GM12878 (cell line): ENCODE results near the gene SYNPR. TPM values are rescaled to one million over a fixed set of nuclear protein-coding genes. Genes with fewer than 3 reads are reported as not detected.

Source experiments
- ATAC-seq: fragments of 200-7000 bp; cut with Tn5 transposase; 3 replicates; pipeline ENCODE4 v1.9.1; 2020; ENCODE audit warnings: mild to moderate bottlenecking, moderate library complexity
- BruUV-seq: library from RNA; stranded (reverse); fragments of 400-500 nt; replicated peaks from 2 replicates; lab custom pipeline; 2021; lab: Mats Ljungman, UMichigan
- CTCF ChIA-PET: fragments of 300-600 bp; sonication (Branson Sonifier 250); formaldehyde crosslinking; extraction: SDS; loops from one replicate; lab custom pipeline; 2021; ENCODE audit warnings: inconsistent platforms; lab: Yijun Ruan, JAX
- POLR2A ChIA-PET: fragments of 350-600 bp; formaldehyde crosslinking; extraction: SDS; loops from one replicate; lab custom pipeline; 2021; ENCODE audit warnings: inconsistent platforms; lab: Charles Lee
- RAD21 ChIA-PET: fragments of 300-600 bp; sonication (Branson Sonifier 250); formaldehyde crosslinking; loops from one replicate; lab custom pipeline; 2023; ENCODE audit warnings: antibody characterized with exemption; ENCODE audit not compliant: unreplicated experiment; lab: Charles Lee
- SMC1A ChIA-PET: fragments of 300-600 bp; sonication (Branson Sonifier 250); formaldehyde crosslinking; loops from one replicate; lab custom pipeline; 2023; ENCODE audit not compliant: unreplicated experiment, uncharacterized antibody; lab: Charles Lee
- DNase-seq: peaks from one replicate; pipeline ENCODE4 v3.0.0-alpha.2; 2011; ENCODE audit warnings: low read depth, low spot score
- FAIRE-seq: peaks from 3 replicates; lab custom pipeline; 2011; peaks lifted over from hg19 to GRCh38; lab: Jason Lieb, UNC
- H2AFZ ChIP-seq: 2 replicates; pipeline ENCODE4 v1.6.0; 2011; ENCODE audit warnings: low read depth, low read length, control low read depth; ENCODE audit not compliant: control insufficient read depth
- H3K27ac ChIP-seq: 2 replicates; pipeline ENCODE4 v1.5.1; 2011; ENCODE audit warnings: control low read depth; ENCODE audit not compliant: control insufficient read depth, insufficient read depth
- H3K27me3 ChIP-seq, 2 experiments: replicated peaks in 1 of 2; 2 replicates each; pipeline versions ENCODE4 v1.6.0 to v1.6.1; 2011; ENCODE audit warnings: low read length in 1 of 2; ENCODE audit not compliant: control insufficient read depth in 2 of 2, insufficient read depth in 2 of 2
- H3K36me3 ChIP-seq, 2 experiments: 2 replicates each; pipeline ENCODE4 v1.5.1; 2011; ENCODE audit warnings: low read length in 1 of 2; ENCODE audit not compliant: control insufficient read depth in 2 of 2, insufficient read depth in 2 of 2
- H3K4me1 ChIP-seq: 2 replicates; pipeline ENCODE4 v1.6.1; 2011; ENCODE audit warnings: mild to moderate bottlenecking, low read length, moderate library complexity, mixed read lengths; ENCODE audit not compliant: control insufficient read depth, insufficient read depth
- H3K4me2 ChIP-seq: 2 replicates; pipeline ENCODE4 v1.6.0; 2011; ENCODE audit warnings: control low read depth; ENCODE audit not compliant: control insufficient read depth, insufficient read depth
- H3K4me3 ChIP-seq: fragments of 200-600 bp; sonication (generic); 2 replicates; pipeline ENCODE4 v1.5.1; 2016
- H3K79me2 ChIP-seq: 2 replicates; pipeline ENCODE4 v1.6.0; 2011; ENCODE audit warnings: low read length; ENCODE audit not compliant: control insufficient read depth, insufficient read depth
- H3K9ac ChIP-seq: 2 replicates; pipeline ENCODE4 v1.8.0; 2011; ENCODE audit warnings: low read length, control low read depth, mixed read lengths; ENCODE audit not compliant: control insufficient read depth, insufficient read depth
- H3K9me3 ChIP-seq: replicated peaks from 3 replicates; pipeline ENCODE4 v1.5.1; 2011; ENCODE audit warnings: mild to moderate bottlenecking, low read length; ENCODE audit not compliant: control insufficient read depth, insufficient read depth
- H4K20me1 ChIP-seq: 2 replicates; pipeline ENCODE4 v1.6.0; 2011; ENCODE audit not compliant: control insufficient read depth, insufficient read depth
- E2F8 ChIP-seq: fragments of 450-650 bp; IDR thresholded peaks from 2 replicates; pipeline ENCODE4 v1.6.1; 2018; ENCODE audit warnings: mild to moderate bottlenecking, low read depth, moderate library complexity; ENCODE audit not compliant: partially characterized antibody
- JUNB ChIP-seq: IDR thresholded peaks from 2 replicates; pipeline ENCODE4 v1.6.1; 2016; ENCODE audit warnings: antibody characterized with exemption, mild to moderate bottlenecking
- PBX3 ChIP-seq: IDR thresholded peaks from 2 replicates; pipeline ENCODE4 v1.6.1; 2011; ENCODE audit warnings: mild to moderate bottlenecking, low read depth, low read length, moderate library complexity; ENCODE audit not compliant: insufficient replicate concordance
- RBBP5 ChIP-seq: fragments of 200-600 bp; sonication (generic); conservative IDR thresholded peaks from 2 replicates; pipeline ENCODE4 v1.6.1; 2016
- SMARCA5 ChIP-seq: fragments of 450-650 bp; IDR thresholded peaks from 2 replicates; pipeline ENCODE4 v1.6.1; 2017; ENCODE audit warnings: mild to moderate bottlenecking
- STAT1 ChIP-seq: fragments of 450-650 bp; conservative IDR thresholded peaks from 2 replicates; pipeline ENCODE4 v1.6.1; 2014; ENCODE audit warnings: antibody characterized with exemption, mild to moderate bottlenecking
- ZBTB33 ChIP-seq: fragments of 450-650 bp; IDR thresholded peaks from 2 replicates; pipeline ENCODE4 v1.6.1; 2017; ENCODE audit warnings: mild to moderate bottlenecking
- WGBS: methylation state at CpG from one replicate; pipeline ENCODE4 v1.1.6; 2016; ENCODE audit warnings: low lambda C conversion rate; ENCODE audit not compliant: insufficient replicate concordance, insufficient coverage; ENCODE audit errors: missing lambda C conversion rate; 5-methylcytosine and 5-hydroxymethylcytosine counted together
- in situ Hi-C: fragments of 300-500 bp; cut with MboI; formaldehyde crosslinking; loops from 9 replicates; pipeline ENCODE4 v1.14.3; 2018; ENCODE audit warnings: mixed read lengths
- intact Hi-C: fragments of 100-400 bp; cut with micrococcal nuclease; formaldehyde crosslinking; loops from one replicate; pipeline ENCODE4 v1.14.2; 2022; ENCODE audit not compliant: unreplicated experiment
- polyA plus RNA-seq, 11 experiments: library from polyadenylated mRNA; depleted of rRNA in 4 of 11; unstranded in 6 of 11; stranded (reverse) in 5 of 11; fragments of >200 nt; fragmentation: Nextera tagmentation in 4 of 11; fragmentation: Illumina TruSeq in 1 of 11; extraction: Ambion mirVana in 4 of 11; extraction: Trizol in 1 of 11; gene quantifications; 1 replicate in 1 of 11; 2 replicates in 10 of 11; pipeline versions ENCODE4 v1.2.1 to v1.2.3, GENCODE V29; 2011 to 2016; ENCODE audit warnings: inconsistent platforms in 2 of 11, missing spikeins in 2 of 11, low read depth in 1 of 11
- total RNA-seq, 4 experiments: library from RNA; depleted of rRNA in 3 of 4; stranded (reverse); fragments of >200 nt in 3 of 4; fragmentation: Illumina TruSeq in 1 of 4; extraction: Trizol in 1 of 4; gene quantifications; 2 replicates each; pipeline versions ENCODE4 v1.2.1 to v1.2.3, GENCODE V29; 2013 to 2021
- TF ChIP-seq, protein P1 (sequence below): fragments of 450-650 bp; IDR thresholded peaks from 2 replicates; pipeline ENCODE4 v1.6.1; 2017; ENCODE audit warnings: mild to moderate bottlenecking, moderate library complexity
- TF ChIP-seq, protein P2 (sequence below): fragments of 450-650 bp; formaldehyde crosslinking; IDR thresholded peaks from 2 replicates; pipeline ENCODE4 v1.4.0; 2020; ENCODE audit warnings: mild to moderate bottlenecking, moderate library complexity

The SYNPR gene
- total and polyA plus RNA-seq, 10 of the 15 experiments (the other 5 are each of a cell fraction or from before 2014, with no cell fraction given): not detected

DNA sequence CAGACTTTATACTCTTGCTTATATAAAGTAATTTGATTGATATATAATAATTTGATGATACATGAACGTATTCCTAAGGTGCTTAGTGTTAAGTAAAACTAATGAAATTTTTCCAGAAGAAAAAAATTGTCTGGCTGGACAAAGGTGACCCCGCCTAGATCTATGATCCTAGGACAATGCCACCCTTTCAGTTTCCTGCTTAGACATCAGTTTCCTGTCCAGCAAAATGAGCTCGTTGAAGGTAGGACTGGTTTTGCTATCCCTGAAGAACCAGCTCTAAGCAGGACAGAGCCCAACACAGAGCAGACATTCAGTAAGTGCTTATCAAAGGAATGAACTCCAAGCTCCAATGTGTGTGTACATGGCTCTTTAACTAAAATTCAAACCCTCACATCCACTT lies 293.6 kb downstream of the SYNPR start:
- ChIA-PET SMC1A (no interaction called here), RAD21 (no interaction called here), CTCF (no interaction called here), POLR2A (no interaction called here)
- Histone ChIP-seq H3K27me3 (no peaks in the 10 kb centered on the region; a peak in 1 of 4 replicates), H3K4me3 (no peak overlapping the region), H3K9ac (no peak overlapping the region), H3K9me3 (no peaks in the 10 kb centered on the region), H3K27ac (no peak overlapping the region), H3K79me2 (no peaks in the 10 kb centered on the region), H4K20me1 (no peaks in the 10 kb centered on the region), H3K4me2 (no peak overlapping the region), H2AFZ (no peak overlapping the region), H3K4me1 (no peaks in the 10 kb centered on the region), H3K36me3 (no peaks in the 10 kb centered on the region)
- WGBS: 2% methylated on average over 3 of the region's 3 CpGs
- no peak for FAIRE-seq
- in situ Hi-C loops (no loop called here), intact Hi-C loops (no loop called here)
- no peak for ATAC-seq
- DNase-seq: no peak
- no TSS peak for BruUV-seq
- TF ChIP-seq STAT1: no peak
- TF ChIP-seq JUNB: no peak
- TF ChIP-seq, protein P1, sequence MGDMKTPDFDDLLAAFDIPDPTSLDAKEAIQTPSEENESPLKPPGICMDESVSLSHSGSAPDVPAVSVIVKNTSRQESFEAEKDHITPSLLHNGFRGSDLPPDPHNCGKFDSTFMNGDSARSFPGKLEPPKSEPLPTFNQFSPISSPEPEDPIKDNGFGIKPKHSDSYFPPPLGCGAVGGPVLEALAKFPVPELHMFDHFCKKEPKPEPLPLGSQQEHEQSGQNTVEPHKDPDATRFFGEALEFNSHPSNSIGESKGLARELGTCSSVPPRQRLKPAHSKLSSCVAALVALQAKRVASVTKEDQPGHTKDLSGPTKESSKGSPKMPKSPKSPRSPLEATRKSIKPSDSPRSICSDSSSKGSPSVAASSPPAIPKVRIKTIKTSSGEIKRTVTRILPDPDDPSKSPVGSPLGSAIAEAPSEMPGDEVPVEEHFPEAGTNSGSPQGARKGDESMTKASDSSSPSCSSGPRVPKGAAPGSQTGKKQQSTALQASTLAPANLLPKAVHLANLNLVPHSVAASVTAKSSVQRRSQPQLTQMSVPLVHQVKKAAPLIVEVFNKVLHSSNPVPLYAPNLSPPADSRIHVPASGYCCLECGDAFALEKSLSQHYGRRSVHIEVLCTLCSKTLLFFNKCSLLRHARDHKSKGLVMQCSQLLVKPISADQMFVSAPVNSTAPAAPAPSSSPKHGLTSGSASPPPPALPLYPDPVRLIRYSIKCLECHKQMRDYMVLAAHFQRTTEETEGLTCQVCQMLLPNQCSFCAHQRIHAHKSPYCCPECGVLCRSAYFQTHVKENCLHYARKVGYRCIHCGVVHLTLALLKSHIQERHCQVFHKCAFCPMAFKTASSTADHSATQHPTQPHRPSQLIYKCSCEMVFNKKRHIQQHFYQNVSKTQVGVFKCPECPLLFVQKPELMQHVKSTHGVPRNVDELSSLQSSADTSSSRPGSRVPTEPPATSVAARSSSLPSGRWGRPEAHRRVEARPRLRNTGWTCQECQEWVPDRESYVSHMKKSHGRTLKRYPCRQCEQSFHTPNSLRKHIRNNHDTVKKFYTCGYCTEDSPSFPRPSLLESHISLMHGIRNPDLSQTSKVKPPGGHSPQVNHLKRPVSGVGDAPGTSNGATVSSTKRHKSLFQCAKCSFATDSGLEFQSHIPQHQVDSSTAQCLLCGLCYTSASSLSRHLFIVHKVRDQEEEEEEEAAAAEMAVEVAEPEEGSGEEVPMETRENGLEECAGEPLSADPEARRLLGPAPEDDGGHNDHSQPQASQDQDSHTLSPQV: no peak
- no peak for TF ChIP-seq SMARCA5
- no peak for TF ChIP-seq E2F8
- TF ChIP-seq, protein P2, sequence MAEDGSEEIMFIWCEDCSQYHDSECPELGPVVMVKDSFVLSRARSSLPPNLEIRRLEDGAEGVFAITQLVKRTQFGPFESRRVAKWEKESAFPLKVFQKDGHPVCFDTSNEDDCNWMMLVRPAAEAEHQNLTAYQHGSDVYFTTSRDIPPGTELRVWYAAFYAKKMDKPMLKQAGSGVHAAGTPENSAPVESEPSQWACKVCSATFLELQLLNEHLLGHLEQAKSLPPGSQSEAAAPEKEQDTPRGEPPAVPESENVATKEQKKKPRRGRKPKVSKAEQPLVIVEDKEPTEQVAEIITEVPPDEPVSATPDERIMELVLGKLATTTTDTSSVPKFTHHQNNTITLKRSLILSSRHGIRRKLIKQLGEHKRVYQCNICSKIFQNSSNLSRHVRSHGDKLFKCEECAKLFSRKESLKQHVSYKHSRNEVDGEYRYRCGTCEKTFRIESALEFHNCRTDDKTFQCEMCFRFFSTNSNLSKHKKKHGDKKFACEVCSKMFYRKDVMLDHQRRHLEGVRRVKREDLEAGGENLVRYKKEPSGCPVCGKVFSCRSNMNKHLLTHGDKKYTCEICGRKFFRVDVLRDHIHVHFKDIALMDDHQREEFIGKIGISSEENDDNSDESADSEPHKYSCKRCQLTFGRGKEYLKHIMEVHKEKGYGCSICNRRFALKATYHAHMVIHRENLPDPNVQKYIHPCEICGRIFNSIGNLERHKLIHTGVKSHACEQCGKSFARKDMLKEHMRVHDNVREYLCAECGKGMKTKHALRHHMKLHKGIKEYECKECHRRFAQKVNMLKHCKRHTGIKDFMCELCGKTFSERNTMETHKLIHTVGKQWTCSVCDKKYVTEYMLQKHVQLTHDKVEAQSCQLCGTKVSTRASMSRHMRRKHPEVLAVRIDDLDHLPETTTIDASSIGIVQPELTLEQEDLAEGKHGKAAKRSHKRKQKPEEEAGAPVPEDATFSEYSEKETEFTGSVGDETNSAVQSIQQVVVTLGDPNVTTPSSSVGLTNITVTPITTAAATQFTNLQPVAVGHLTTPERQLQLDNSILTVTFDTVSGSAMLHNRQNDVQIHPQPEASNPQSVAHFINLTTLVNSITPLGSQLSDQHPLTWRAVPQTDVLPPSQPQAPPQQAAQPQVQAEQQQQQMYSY (CRISPR knock-in tag): no peak
- no peak for TF ChIP-seq PBX3
- no peak for TF ChIP-seq ZBTB33
- TF ChIP-seq RBBP5: no peak
